Embryonic facial prominence (tissue), 1 donor: ENCODE measurements around the gene NXPH1.

Source experiments
- DNase-seq: peaks from one replicate; pipeline ENCODE4 v3.0.0-alpha.2; 2016; ENCODE audit errors: extremely low spot score

Gene NXPH1

DNA sequence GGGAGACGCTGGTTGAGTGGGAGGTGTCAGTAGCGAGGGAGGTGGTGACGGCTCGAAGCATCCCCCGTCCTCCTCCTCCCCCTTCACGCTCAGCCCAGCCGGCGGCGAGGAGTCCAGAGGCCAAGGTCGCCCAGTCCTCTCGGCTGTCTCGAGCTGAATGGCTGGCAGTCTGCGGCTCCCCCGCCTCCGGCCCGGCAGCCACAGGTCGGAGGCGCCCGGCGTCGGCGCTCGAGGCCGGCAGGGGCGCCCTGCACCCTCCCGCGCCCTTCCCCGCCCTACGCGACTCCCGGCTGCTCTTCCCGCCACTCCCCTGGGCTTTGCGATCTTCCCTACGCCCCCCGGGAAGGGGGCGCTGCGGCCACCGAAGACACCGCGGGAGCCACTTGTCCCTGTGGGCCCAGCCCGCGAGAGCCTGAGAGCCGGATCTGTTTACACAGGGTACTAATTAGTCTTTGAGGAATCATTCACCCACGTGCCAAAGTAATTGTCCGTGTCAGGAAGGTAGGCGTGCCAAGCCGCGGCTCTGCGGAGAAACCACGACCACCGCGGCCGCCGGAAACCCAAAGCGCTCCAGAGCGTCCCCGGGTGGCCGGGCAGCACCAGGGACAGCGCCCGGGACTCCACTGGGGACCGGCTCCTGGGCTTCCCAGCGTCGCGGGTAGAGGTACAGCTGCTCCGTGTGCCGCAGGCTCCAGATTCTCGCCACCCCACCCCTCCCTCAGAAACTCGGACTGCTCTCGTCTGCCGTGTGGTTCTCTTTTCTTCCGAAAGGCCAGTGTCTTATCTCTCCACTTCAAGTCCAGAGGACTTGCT is at the start of gene NXPH1:
NXPH1 (plus strand) TSS at position 133 of the 813 bp plus-strand sequence.
- no peak for DNase-seq

DNA sequence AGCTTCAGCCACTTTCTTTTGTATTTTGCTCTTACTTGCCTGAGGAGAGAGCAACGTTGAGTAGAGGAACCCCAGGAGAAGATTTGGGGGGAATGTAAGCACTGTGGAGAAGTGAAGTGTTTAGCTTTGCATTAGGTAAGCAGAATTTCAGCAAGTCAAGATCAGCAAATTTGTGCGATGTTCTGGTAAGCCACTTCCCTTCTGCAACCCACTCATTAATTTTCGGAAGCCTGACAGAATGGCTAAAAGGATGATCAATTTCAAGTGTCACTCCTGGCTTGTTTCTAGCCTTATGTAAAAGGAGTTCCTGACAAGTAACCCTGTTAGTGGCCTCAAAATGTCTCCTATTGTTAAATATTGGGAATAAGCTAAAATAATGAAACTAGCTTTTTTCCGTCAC is 48.5 kb upstream of the NXPH1 start:
- no peak for DNase-seq

DNA sequence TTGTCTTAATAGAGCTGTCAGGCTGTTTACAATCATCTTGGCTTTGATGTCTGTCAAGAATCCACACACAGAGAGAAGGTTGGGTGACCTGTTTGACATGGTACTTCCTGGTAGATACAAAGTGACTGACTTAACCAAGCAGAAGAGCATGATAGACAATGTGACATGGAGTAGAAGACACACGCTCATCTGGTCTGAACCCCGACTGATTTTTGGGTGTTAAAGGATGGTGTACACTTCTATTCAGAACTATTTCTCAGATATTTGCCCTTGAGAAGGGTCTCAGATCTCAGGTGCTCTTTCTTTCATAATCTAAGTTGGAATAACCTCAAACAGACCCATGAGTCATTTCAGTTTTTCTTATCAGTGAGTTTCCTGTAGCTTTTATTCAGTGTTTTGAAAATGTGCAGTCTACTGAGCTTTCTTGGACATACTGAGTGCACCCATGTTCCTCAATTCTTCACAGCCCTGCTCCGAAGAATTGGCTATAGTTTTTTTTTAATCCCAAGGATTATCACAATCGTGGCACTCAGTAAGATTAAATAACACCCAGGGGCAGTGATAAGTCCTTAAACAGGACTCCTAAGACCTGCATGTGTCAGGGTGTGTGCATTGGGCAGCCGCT is 46.4 kb upstream of the NXPH1 start:
- no peak for DNase-seq

DNA sequence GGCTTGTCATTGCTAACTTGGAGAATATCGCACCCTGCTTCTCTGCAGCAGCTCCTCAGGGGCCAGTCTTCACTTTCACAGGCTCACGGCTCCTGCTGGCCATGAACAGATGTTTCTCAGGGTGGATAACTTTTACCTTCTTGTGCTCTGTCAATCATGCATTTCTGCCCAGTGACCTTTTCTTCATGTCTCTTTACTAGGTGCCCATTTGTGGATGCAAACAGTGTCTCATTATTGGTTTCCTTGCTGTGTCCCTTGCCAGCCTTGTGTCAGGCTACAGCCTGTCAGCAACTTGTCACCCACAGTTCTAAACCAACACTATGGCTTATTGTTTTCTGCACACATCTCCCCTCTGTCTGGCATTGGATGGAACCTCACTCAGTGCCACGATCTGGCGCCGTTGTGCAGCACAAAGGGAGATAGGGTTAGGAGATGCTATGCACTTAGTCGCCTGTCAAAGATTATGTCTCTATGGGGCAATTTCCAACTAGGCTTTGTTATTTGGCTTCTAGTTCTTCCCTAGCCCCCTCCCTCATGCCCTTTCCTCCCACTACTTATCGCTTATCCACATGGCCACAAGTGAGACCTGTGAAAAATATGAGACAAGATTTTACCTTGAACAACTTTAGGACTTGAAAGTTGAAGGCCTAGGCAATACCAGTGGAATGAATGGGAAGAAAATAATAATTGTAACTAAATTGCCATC is 45.7 kb upstream of the NXPH1 start:
- DNase-seq = no peak

DNA sequence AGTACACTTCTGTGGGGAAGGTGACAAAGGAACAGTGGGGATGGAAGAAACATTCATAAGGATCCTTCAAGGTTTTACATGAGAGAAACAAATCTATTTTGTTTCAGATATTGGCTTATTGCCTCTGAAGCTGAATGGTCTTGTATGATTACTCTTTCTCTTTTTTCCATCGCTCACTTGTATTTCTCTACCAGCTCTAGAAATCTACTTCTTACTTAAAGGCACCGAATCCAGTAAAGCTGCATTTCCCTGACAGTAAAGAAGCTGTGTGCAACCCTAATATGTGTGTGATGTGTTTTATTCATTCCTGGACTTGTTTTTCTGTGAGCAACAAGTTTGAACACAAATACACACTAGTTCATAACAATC is 45.2 kb upstream of the NXPH1 start:
- DNase-seq = no peak

DNA sequence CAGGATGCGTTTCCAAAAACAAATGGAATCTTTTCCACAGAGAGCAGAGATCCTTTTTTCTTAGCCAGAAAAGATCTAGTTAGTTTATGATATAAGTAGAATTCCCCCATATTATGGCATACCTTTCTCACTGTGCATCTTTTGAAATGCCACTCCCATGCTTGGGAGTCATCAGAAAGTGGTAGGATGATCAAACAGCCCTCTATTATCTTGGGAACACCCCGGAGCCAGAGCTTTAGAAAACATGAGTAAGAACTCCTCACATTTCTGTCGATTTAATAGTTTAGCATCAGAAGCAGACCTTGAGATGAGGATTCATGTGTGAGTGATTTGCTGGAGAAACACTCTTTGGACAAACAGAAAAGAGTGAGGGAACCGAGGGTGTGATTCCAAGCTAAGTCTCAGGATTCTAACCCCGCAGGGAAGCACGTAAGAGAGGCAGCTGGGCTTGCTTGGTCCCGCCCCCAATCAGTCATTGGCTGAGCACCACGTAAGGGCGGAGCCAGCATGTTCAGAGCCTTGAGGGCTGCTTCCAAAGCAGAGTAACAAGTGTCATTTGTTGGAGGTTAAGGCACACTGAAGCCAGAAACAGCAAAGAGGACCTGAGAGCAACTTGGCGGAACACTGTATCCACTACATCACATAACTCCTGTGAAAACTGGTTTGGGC is 43.7 kb upstream of the NXPH1 start:
- no peak for DNase-seq

DNA sequence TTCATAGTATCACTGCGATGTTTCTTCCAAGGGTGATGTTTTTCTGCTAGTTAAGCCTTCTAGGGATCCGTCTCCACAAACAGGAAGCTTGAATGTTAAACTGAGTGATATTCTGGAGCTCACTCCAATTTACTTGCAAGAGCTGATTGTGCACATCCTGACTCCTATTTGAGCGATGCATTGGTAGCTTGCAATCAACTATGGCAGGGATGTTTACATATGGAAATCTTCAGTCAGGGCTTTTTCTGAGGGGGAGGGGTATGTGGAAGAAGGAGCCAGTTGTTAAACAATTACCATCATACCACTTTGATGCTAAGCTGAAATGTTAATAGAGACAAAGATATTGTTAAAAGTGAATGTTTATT is 43.2 kb upstream of the NXPH1 start:
- DNase-seq = no peak

DNA sequence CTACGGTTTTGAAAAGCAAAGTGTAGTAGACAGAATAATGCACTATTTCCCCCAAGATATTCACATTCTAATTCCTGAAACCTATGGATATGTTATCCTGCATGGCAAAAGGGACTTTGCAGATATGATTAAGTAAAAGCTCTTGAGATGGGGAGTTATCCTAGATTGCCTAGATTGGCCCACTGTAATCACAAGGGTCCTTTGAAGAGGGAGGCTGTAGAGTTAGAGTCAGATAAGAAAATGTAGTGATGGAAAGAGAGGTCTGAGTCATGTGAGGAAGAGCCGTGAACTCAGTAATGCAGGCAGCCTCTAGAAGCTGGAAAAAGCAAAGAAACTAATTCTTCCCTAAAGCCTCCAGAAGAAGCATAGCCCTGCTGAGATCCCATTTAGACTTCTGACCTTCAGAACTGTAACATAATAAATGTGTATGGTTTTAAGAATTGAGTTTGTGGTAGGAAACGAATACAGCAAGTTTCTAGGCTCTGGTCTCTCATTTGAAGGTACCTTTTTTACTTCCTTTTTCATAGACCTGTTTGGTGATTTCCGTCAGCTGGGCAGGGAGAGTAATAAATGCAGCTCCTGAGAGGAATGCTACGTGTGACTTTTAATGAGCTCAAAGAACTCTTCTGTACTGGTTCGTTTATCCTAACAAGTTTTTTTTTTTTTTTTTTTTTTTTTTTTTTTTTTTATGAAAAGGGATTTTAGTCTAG is 41.9 kb upstream of the NXPH1 start:
- DNase-seq = no peak

DNA sequence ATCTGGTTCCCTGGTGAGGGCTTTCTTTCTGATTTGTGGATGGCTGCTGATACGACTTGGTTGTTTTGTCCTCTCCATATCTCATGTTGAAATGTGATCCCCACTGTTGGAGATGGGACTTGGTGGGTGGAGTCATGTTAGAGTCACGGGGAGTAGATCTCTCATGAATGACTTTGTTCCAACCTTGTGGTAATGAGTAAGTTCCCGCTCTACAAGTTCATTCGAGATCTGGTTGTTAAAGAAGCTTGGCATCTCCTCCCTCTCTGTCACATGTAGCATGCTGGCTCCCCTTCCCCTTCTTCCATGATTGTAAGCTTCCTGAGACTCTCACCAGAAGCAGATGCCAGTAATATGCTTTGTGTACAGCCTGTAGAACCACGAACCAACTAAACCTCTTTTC is 37.1 kb upstream of the NXPH1 start:
- DNase-seq = no peak

DNA sequence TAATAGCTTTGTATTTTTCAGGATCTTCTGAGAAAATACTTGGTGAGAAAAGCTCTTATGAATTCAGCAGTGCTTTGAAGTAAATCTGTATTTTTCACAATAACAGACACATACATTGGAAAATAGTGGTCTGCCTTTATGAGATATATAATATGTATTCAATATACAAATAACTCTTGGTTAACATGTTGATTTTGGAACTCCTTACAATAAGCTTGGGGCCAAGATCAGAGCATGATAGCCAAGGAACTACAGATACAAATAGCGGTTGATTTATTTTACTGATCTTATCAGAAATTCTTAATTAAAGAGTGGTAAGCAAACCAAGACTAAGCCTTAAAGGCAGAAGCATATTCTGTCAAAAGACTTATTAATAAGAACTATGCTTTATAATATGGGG is 24.5 kb upstream of the NXPH1 start:
- no peak for DNase-seq

DNA sequence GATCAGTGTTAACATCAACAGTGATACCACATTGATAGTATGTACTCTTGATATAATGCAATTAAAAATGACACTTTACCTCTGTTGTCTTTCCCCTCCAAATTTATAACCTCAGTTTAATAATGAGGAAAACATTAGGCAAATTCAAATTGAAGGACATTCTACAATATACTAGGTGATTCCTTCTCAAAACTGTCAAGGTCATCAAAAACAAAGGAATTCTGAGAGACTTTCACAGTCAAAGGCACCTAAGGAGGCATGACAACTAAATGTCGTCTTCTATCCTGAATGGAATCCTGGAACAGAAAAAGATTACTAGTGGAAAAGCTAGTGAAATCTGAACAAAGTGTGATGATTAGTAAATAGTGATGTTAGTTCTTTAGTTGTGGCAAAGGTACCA is 22.3 kb upstream of the NXPH1 start:
- DNase-seq = no peak

DNA sequence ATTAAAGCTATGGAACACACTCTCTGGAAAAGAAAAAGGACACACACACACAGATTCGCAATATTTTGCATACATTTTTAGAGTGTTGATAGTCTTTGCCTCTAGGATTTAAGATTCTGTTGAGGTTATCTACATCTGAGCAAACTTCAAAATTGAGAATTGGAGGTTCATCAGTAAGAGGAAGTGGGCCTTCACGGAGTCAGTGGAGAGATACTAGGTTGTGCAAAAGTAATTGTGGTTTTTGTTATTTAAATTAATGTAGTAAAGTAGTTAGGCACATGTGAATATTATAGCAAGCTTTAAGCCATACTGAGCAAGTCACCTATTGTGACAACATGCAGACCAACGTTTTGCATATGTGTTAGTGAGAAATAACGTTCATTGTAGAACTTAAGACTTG is 19.8 kb upstream of the NXPH1 start:
- no peak for DNase-seq

DNA sequence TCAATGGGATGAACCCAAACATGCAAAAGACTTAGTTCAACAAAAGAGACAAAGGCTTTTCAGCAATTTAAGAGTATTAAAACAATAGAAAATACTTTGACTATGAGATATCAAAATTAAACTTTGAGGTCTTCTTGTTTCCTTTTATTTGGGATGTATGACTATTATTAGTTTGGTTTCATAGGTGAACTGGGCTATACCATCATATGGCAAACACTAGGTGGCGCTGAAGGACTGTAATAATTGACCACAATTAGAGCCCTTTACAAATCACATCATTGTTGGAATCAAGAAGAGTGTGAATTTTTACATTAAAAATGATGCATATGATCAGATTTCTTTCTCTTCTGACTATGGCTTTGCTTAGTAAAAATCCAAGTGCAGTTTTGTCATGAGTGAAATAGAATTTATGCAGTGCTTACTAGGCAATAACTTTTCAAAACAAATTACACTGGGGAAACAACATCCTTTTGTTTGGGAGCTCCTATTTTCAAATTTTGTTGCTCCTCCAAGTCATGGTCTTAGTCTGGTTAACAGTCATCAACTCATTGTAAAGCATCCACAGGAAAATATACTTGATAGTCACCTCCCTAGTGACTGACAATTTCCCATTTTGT is 14.7 kb upstream of the NXPH1 start:
- DNase-seq = no peak

DNA sequence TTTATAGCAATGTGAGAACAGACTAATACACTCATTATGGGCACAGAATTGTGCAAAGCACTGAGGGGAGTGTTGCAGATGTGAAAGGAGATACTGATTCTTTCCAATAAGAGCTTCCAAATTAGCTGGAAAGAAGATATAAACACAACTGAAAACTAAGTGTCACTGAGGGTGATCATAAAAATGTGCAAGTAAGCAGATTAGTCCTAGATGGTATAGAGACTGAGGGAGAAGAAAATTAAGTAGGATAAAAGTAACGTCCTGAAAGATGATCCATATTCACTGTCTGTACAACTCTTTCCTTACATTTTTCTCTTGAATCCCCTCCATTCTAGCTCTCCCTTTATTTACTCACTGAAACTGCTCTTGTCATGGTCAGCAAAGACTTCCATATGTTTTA is 11.2 kb upstream of the NXPH1 start:
- no peak for DNase-seq

DNA sequence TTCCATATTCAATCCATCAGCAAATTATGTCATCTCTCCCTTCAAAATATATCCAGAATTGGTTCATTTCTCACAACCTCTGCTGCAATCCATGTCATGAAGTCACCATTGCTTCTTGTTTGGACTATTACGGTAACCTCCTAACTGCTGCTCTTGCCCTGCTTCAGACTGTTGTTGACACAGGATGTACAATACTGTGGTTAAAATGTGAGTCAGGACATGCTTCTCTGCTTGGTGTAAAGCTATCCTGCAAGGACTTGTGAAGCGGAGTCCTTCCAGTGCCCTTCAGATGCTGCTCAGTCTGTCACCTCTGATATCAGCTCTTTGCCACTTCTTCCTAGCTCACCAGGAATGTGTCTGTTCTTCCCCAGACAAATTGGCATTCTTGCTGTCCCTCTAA is 10.4 kb upstream of the NXPH1 start:
- DNase-seq = no peak

DNA sequence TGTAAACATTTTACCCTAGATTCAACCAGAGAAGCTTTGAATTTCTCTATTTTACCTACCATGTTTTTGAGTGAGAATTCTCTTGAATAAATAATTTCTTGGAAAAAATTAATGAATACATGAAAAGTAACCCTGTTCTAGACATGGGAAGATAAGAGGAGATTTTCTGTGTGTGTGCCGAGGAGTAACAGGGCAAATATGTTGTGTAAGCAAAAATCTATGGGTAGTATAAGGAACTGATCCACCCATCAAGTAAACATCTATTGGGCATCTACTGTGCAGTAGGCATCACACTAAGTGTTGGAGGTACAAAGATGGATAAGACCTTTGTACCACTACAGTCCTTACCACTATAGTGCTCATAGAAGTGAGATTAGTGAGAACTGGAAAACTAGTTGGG is 8.2 kb upstream of the NXPH1 start:
- no peak for DNase-seq

DNA sequence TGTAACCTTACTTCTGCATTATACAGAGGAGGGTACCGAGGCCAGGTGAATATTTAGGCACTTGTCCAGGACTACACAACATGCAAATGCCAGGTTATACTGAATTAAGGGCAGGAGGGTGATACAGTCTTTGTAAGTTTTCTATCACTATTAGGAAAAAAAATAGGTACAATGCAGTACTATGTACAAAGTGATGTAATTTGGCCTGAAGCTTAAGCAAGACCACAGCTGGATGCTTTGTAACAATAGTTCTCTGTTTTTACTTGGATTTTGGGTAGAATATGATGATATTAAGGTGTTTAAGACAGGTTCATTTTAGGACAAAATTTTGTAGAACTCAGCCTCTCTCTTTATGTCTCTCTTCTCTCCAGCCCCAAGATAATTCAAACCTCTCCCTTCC is 2.8 kb upstream of the NXPH1 start:
- DNase-seq = no peak

DNA sequence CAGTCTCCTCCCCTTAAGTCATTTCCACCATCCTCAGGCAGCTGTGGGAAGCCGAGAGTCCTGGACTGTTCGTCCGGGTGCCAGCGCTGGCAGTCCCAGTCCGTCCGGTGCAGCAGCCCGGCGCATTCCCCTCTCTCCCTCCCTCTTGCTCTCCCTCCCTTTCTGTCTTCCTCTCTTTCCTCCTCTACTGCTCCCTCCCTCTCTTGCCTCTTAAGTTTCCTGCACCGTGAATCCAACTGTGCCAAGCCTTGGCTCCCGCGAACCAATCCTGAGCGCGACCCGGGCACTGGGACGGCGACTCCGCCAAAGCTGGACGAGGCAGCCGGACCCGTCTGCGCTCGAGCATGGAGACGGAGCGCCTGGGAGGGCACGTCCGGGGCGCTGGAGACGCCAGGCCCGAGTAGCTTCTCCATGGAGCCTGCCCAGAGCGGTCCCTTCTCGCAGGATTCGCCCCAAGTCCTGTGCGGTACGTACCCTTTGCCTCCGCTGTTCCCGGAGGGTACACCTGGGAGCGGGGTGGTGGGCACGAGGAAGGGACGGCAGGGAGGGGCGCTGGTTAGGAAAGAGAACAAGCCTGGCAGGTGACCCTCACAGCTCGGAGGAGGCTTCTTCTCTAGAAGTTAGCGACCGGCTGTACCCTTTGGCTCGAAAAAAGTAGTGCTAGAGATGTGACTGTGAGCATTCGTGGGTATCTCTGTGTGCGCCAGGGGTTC is 1.0 kb downstream of the NXPH1 start:
- no peak for DNase-seq

DNA sequence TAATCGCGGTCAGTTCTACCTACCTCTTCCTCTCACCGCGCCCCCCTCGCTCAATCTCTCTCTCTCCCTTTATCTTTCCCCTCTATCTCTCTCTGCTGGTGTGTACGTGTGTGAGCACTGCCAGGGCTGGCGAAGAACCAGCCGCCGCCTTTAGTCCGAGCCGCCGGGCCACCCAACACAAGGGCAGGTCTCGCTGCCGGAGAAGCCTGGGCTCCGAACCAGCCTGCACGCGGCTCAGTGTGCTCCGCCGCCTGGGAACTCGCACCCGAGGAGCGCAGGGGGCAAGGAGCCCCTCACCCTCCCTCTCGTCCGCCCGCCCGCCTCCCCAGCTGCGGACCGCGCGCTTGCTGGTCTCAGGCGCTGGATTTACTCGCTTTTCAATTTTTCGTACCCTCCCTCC is 1.7 kb downstream of the NXPH1 start:
- no peak for DNase-seq

DNA sequence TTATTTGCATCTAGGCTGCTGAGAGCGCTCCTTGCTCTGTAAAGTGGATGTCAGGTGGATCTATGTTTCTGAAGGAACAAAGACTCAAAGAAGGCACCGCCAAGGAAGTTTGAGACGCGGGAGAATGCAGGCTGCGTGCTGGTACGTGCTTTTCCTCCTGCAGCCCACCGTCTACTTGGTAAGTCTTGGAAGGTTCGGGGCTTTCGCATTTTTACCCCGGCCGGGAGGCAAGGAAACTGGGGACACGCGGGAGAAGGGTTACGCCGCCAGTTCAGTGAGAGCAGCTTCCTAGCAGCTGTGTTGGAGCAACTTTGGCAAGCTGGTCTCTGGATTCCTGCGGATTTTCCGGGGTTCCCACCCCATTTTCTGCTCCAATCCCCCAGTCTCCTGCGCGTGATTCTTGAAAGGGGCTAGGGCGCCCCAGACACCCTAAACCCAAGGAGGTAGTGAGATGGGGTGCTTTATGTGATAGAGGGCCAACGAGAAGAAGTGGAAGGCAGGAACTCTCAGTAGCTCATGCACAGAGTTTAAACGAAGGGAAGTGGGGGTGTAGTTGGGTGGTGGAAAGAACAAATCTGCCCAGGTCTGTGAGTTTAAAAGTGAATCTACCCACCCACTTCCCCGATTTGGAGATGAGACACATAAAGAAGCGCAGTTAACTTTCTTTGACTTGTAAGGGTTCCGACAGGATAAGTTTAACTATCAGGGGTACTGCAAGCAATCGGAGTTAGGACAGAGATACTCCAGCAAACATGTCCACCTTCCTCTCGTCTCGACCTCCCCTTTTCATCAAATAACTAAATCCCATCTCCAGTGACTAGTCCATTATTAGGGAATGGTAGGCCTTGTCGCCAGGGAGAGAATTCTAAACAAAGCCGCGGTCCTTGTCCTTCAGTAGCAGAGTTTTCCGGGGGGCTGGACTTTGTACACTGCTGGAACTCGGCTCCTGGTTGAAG is 2.5 kb downstream of the NXPH1 start:
- no peak for DNase-seq
